HCT116 (cell line): ENCODE data around the gene GLCE. TPM values are rescaled to one million over a fixed set of nuclear protein-coding genes. Genes with fewer than 3 reads are reported as not detected.

ENCODE experiments used
- ATAC-seq: fragments of 200-7000 bp; cut with Tn5 transposase; 2 replicates; pipeline ENCODE4 v1.9.1; 2020; ENCODE audit warnings: mild to moderate bottlenecking, moderate library complexity
- BruUV-seq: library from RNA; stranded (reverse); fragments of 400-500 nt; replicated peaks from 2 replicates; lab custom pipeline; 2021; lab: Mats Ljungman, UMichigan
- CTCF ChIA-PET: fragments of 300-600 bp; sonication (Branson Sonifier 250); formaldehyde crosslinking; loops from one replicate; lab custom pipeline; 2021; ENCODE audit warnings: antibody characterized with exemption; lab: Charles Lee
- POLR2A ChIA-PET: fragments of 300-600, 350-600 bp; sonication (Branson Sonifier 250); formaldehyde crosslinking; loops from one replicate; lab custom pipeline; 2021; ENCODE audit warnings: antibody characterized with exemption; lab: Charles Lee
- RAD21 ChIA-PET, 2 experiments: fragments of 300-600 bp; sonication (Branson Sonifier 250); formaldehyde crosslinking; loops; one replicate each; lab custom pipeline; 2023; ENCODE audit warnings: low total read pairs in 2 of 2; ENCODE audit not compliant: uncharacterized antibody in 2 of 2, unreplicated experiment in 2 of 2, low non-redundant PET in 1 of 2; lab: Charles Lee
- DNase-seq: peaks from one replicate; pipeline ENCODE4 v3.0.0-alpha.2; 2010; ENCODE audit warnings: low read depth, low spot score
- H2AFZ ChIP-seq: fragments of 200-600 bp; shearing (Covaris generic), sonication (generic); 2 replicates; pipeline ENCODE4 v1.6.1; 2017; ENCODE audit warnings: low read depth, mixed run types, mixed read lengths, antibody characterized with exemption, low read length; ENCODE audit not compliant: poor library complexity, severe bottlenecking
- H3K27ac ChIP-seq: 2 replicates; pipeline ENCODE4 v1.5.1; 2012; ENCODE audit warnings: low read depth, low read length
- H3K27me3 ChIP-seq: fragments of 200-600 bp; sonication (generic); 2 replicates; pipeline ENCODE4 v1.6.1; 2016; ENCODE audit warnings: mixed run types, low read length, mixed read lengths; ENCODE audit not compliant: insufficient read depth
- H3K36me3 ChIP-seq, 2 experiments: fragments of 200-500 bp in 1 of 2; fragments of 200-600 bp in 1 of 2; sonication (Bioruptor generic) in 1 of 2; sonication (generic) in 1 of 2; 2 replicates each; pipeline versions ENCODE4 v1.5.1 to v1.6.1; 2014 to 2016; ENCODE audit warnings: low read length in 2 of 2, inconsistent platforms in 1 of 2, mixed read lengths in 1 of 2, mixed run types in 1 of 2; ENCODE audit not compliant: insufficient read depth in 2 of 2, control insufficient read depth in 1 of 2
- H3K4me1 ChIP-seq, 2 experiments: fragments of 200-600 bp in 1 of 2; sonication (generic) in 1 of 2; 2 replicates each; pipeline versions ENCODE4 v1.5.1 to v1.6.1; 2012 to 2017; ENCODE audit warnings: low read length in 2 of 2, inconsistent platforms in 1 of 2, mild to moderate bottlenecking in 1 of 2, mixed read lengths in 1 of 2, mixed run types in 1 of 2, moderate library complexity in 1 of 2; ENCODE audit not compliant: insufficient read depth in 2 of 2, control insufficient read depth in 1 of 2
- H3K4me2 ChIP-seq: fragments of 200-600 bp; sonication (generic); 2 replicates; pipeline ENCODE4 v1.6.1; 2017; ENCODE audit warnings: mixed run types, low read length, mixed read lengths
- H3K4me3 ChIP-seq, 2 experiments: fragments of 200-600 bp in 1 of 2; sonication (generic) in 1 of 2; replicated peaks in 1 of 2; 2 replicates each; pipeline ENCODE4 v1.5.1; 2011 to 2016; ENCODE audit warnings: low read length in 2 of 2, control low read depth in 1 of 2, low read depth in 1 of 2, mild to moderate bottlenecking in 1 of 2, mixed read lengths in 1 of 2, mixed run types in 1 of 2
- H3K79me2 ChIP-seq: fragments of 200-600 bp; sonication (generic); 2 replicates; pipeline ENCODE4 v1.6.1; 2017; ENCODE audit warnings: mild to moderate bottlenecking, mixed run types, low read length, moderate library complexity, mixed read lengths; ENCODE audit not compliant: insufficient read depth
- H3K9ac ChIP-seq: fragments of 200-600 bp; sonication (generic); 2 replicates; pipeline ENCODE4 v1.6.1; 2016; ENCODE audit warnings: low read length, mixed read lengths
- H3K9me2 ChIP-seq: fragments of 200-600 bp; sonication (generic), shearing (Covaris generic); 2 replicates; pipeline ENCODE4 v1.6.1; 2017; ENCODE audit warnings: mixed run types, mild to moderate bottlenecking, moderate library complexity; ENCODE audit not compliant: insufficient read depth
- H3K9me3 ChIP-seq, 2 experiments: fragments of 200-500 bp in 1 of 2; fragments of 200-600 bp in 1 of 2; sonication (Bioruptor generic) in 1 of 2; sonication (generic) in 1 of 2; 2 replicates each; pipeline ENCODE4 v1.6.1; 2014 to 2017; ENCODE audit warnings: low read length in 2 of 2, mixed read lengths in 2 of 2, inconsistent platforms in 1 of 2, low read depth in 1 of 2, mild to moderate bottlenecking in 1 of 2, mixed run types in 1 of 2, moderate library complexity in 1 of 2; ENCODE audit not compliant: control insufficient read depth in 1 of 2, insufficient read depth in 1 of 2
- H4K20me1 ChIP-seq: fragments of 200-600 bp; sonication (generic), shearing (Covaris generic); 2 replicates; pipeline ENCODE4 v1.6.1; 2017; ENCODE audit warnings: mixed run types, mild to moderate bottlenecking, moderate library complexity; ENCODE audit not compliant: insufficient read depth
- CBX3 ChIP-seq: IDR thresholded peaks from 2 replicates; pipeline ENCODE4 v1.6.1; 2012; ENCODE audit warnings: low read depth
- CEBPB ChIP-seq: IDR thresholded peaks from 2 replicates; pipeline ENCODE4 v1.6.1; 2012; ENCODE audit warnings: low read depth
- CTCF ChIP-seq, 3 experiments: fragments of 200-600 bp in 1 of 3; sonication (generic) in 1 of 3; IDR thresholded peaks in 2 of 3; conservative IDR thresholded peaks in 1 of 3; 2 replicates each; pipeline ENCODE4 v1.5.1; 2012 to 2017; ENCODE audit warnings: low read depth in 2 of 3, low read length in 2 of 3, antibody characterized with exemption in 1 of 3, borderline replicate concordance in 1 of 3, control low read depth in 1 of 3, mild to moderate bottlenecking in 1 of 3, mixed read lengths in 1 of 3, mixed run types in 1 of 3, moderate library complexity in 1 of 3; ENCODE audit not compliant: insufficient read depth in 1 of 3
- EGR1 ChIP-seq: IDR thresholded peaks from 2 replicates; pipeline ENCODE4 v1.6.1; 2012; ENCODE audit warnings: low read depth
- ELF1 ChIP-seq: IDR thresholded peaks from 2 replicates; pipeline ENCODE4 v1.6.1; 2012; ENCODE audit warnings: low read depth, borderline replicate concordance
- EZH2 ChIP-seq: fragments of 200-600 bp; sonication (generic); IDR thresholded peaks from 2 replicates; pipeline ENCODE4 v1.6.1; 2017; ENCODE audit warnings: antibody characterized with exemption, mixed run types
- EZH2phosphoT487 ChIP-seq: fragments of 200-600 bp; IDR thresholded peaks from 2 replicates; pipeline ENCODE4 v1.6.1; 2018; ENCODE audit warnings: antibody characterized with exemption, borderline replicate concordance
- FOSL1 ChIP-seq: IDR thresholded peaks from 2 replicates; pipeline ENCODE4 v1.6.1; 2012; ENCODE audit warnings: low read depth
- JUND ChIP-seq: IDR thresholded peaks from 2 replicates; pipeline ENCODE4 v1.6.1; 2012
- MAX ChIP-seq: IDR thresholded peaks from 2 replicates; pipeline ENCODE4 v1.6.1; 2012
- POLR2AphosphoS5 ChIP-seq: IDR thresholded peaks from 2 replicates; pipeline ENCODE4 v1.6.1; 2011; ENCODE audit warnings: mild to moderate bottlenecking, low read depth, low read length, moderate library complexity
- SIN3A ChIP-seq: IDR thresholded peaks from 2 replicates; pipeline ENCODE4 v1.6.1; 2012; ENCODE audit warnings: low read depth
- SP1 ChIP-seq: IDR thresholded peaks from 2 replicates; pipeline ENCODE4 v1.6.1; 2012; ENCODE audit warnings: low read depth
- TCF7L2 ChIP-seq: IDR thresholded peaks from 2 replicates; pipeline ENCODE4 v1.7.0; 2011; ENCODE audit warnings: borderline replicate concordance, inconsistent platforms; ENCODE audit not compliant: insufficient read depth, insufficient read length; ENCODE audit errors: extremely low read depth
- YY1 ChIP-seq: IDR thresholded peaks from 2 replicates; pipeline ENCODE4 v1.6.1; 2011; ENCODE audit warnings: low read length, low read depth, moderate library complexity, mild to moderate bottlenecking; ENCODE audit not compliant: insufficient replicate concordance; ENCODE audit errors: extremely low read depth
- ZBTB33 ChIP-seq: IDR thresholded peaks from 2 replicates; pipeline ENCODE4 v1.6.1; 2011; ENCODE audit warnings: mild to moderate bottlenecking, low read length, moderate library complexity; ENCODE audit not compliant: insufficient replicate concordance; ENCODE audit errors: extremely low read depth
- ZFX ChIP-seq: fragments of 450-650 bp; IDR thresholded peaks from 2 replicates; pipeline ENCODE4 v1.6.1; 2017
- ZNF274 ChIP-seq: fragments of 200-500 bp; sonication (Bioruptor generic); IDR thresholded peaks from 2 replicates; pipeline ENCODE4 v1.6.1; 2014; ENCODE audit warnings: mild to moderate bottlenecking, low read depth, low read length, inconsistent platforms
- intact Hi-C: fragments of 100-400 bp; cut with micrococcal nuclease; formaldehyde crosslinking; loops from 2 replicates; pipeline ENCODE4 v1.10.0; 2022
- total RNA-seq: library from RNA; stranded (reverse); gene quantifications from one replicate; pipeline ENCODE4 v1.2.1, GENCODE V29; 2021; ENCODE audit not compliant: unreplicated experiment
- TF ChIP-seq, protein P1 (sequence below): IDR thresholded peaks from 2 replicates; pipeline ENCODE4 v1.6.1; 2012; ENCODE audit warnings: low read depth

Gene GLCE
- total RNA-seq, 1 experiment from 2014 or later: 22.2 TPM

GRCh38 chr15:69190504-69190903 lies 30.1 kb downstream of the GLCE start:
- H3K36me3 ChIP-seq: no peaks in the 10 kb centered on the region
- CTCF ChIA-PET: no interaction called here
- 0 out of 2 replicates have a peak, but pooled peaks cover 4% of the 10 kb centered on the region for H3K79me2 ChIP-seq
- H3K9ac ChIP-seq: no peak overlapping the region
- no peak overlapping the region for H2AFZ ChIP-seq
- H3K4me2 ChIP-seq: no peak overlapping the region
- peaks cover 5 to 15% of the 10 kb centered on the region in 2 experiments; a peak in 1 of 4 replicates for H3K4me1 ChIP-seq
- H4K20me1 ChIP-seq: no peaks in the 10 kb centered on the region
- H3K9me2 ChIP-seq: no peaks in the 10 kb centered on the region
- H3K27me3 ChIP-seq: no peaks in the 10 kb centered on the region
- no peak overlapping the region for H3K27ac ChIP-seq
- no TSS peak for BruUV-seq
- RAD21 ChIA-PET: no interaction called here
- no peak for ATAC-seq
- H3K4me3 ChIP-seq: no peak overlapping the region
- intact Hi-C loops: no loop called here
- no peak for TF ChIP-seq ZBTB33
- TF ChIP-seq, protein P1, sequence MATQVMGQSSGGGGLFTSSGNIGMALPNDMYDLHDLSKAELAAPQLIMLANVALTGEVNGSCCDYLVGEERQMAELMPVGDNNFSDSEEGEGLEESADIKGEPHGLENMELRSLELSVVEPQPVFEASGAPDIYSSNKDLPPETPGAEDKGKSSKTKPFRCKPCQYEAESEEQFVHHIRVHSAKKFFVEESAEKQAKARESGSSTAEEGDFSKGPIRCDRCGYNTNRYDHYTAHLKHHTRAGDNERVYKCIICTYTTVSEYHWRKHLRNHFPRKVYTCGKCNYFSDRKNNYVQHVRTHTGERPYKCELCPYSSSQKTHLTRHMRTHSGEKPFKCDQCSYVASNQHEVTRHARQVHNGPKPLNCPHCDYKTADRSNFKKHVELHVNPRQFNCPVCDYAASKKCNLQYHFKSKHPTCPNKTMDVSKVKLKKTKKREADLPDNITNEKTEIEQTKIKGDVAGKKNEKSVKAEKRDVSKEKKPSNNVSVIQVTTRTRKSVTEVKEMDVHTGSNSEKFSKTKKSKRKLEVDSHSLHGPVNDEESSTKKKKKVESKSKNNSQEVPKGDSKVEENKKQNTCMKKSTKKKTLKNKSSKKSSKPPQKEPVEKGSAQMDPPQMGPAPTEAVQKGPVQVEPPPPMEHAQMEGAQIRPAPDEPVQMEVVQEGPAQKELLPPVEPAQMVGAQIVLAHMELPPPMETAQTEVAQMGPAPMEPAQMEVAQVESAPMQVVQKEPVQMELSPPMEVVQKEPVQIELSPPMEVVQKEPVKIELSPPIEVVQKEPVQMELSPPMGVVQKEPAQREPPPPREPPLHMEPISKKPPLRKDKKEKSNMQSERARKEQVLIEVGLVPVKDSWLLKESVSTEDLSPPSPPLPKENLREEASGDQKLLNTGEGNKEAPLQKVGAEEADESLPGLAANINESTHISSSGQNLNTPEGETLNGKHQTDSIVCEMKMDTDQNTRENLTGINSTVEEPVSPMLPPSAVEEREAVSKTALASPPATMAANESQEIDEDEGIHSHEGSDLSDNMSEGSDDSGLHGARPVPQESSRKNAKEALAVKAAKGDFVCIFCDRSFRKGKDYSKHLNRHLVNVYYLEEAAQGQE: no peak
- no peak for TF ChIP-seq CEBPB
- no peak for TF ChIP-seq TCF7L2
- no peak for TF ChIP-seq POLR2AphosphoS5
- no peak for TF ChIP-seq CTCF (IDR thresholded peaks at IDR 0.05 in 2 of 3, conservative IDR thresholded peaks at IDR 0.05 in 1 of 3; ENCODE audit: borderline replicate concordance in 1 of 3, insufficient read depth in 1 of 3, low read depth in 2 of 3, low read length in 2 of 3)
- no peak for TF ChIP-seq ZNF274
- TF ChIP-seq EZH2phosphoT487: no peak
- no peak for TF ChIP-seq ELF1
- TF ChIP-seq SP1: no peak
- TF ChIP-seq SIN3A: no peak
- no peak for TF ChIP-seq MAX
- no peak for TF ChIP-seq FOSL1
- TF ChIP-seq ZFX: no peak
- TF ChIP-seq YY1: no peak
- TF ChIP-seq CBX3: no peak
- TF ChIP-seq JUND: no peak
- no peak for TF ChIP-seq EZH2
- no peak for TF ChIP-seq EGR1
- POLR2A ChIA-PET: no interaction called here
- DNase-seq: no peak
- H3K9me3 ChIP-seq: 0 out of 4 replicates have a peak, but pooled peaks cover 0 to 3% of the 10 kb centered on the region in 2 experiments
